Activated CD4-positive, CD25-positive, alpha-beta regulatory T cell (primary cell): ENCODE measurements around the gene GCNT1.
"Not testable (repeated sequence)": the region's sequence is repeated elsewhere in the genome, so short reads cannot be mapped to it uniquely, and the experiment has no call there.

Source experiments
- DNase-seq, 4 experiments: peaks; one replicate each; lab custom pipeline; 2025; lab: John Stamatoyannopoulos, UW

The GCNT1 gene

GRCh38 chr9:76490249-76490990 lies 31.4 kb downstream of the GCNT1 start:
- DNase-seq = no peak

GRCh38 chr9:76491056-76491455 lies 32.1 kb downstream of the GCNT1 start:
- DNase-seq = not testable (repeated sequence)

GRCh38 chr9:76493496-76493895 lies 34.5 kb downstream of the GCNT1 start:
- not testable (repeated sequence) for DNase-seq

- no peak for DNase-seq
Observed at GRCh38 chr9:76500061-76500460, 41.1 kb downstream of the GCNT1 start.

DNA sequence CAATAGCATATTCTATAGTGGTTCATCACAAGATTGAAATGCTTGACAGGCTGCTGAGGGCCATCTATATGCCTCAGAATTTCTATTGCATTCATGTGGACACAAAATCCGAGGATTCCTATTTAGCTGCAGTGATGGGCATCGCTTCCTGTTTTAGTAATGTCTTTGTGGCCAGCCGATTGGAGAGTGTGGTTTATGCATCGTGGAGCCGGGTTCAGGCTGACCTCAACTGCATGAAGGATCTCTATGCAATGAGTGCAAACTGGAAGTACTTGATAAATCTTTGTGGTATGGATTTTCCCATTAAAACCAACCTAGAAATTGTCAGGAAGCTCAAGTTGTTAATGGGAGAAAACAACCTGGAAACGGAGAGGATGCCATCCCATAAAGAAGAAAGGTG lies 43.8 kb downstream of the GCNT1 start:
- DNase-seq = no peak

- DNase-seq = no peak
Observed at GRCh38 chr9:76510041-76510440, 51.1 kb downstream of the GCNT1 start.

DNA sequence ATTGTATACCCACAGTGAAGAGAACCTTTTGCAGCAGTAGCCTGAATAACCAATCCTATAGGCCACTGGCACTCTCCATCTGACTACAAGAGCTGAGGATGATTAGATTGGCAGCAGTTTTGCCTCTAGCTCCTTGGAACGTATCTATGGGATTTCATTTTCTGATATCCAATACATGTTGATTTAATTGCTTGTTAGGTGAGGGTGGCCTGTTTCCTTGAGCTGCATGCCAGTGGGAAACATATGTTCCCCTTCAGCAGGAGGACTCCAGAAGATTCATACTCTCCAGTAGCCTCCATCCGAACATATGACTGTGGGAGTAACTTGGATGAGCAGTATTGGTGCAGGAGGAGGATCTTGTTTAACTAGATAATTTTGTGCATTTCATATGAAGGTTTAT lies 51.5 kb downstream of the GCNT1 start:
- no peak for DNase-seq

DNA sequence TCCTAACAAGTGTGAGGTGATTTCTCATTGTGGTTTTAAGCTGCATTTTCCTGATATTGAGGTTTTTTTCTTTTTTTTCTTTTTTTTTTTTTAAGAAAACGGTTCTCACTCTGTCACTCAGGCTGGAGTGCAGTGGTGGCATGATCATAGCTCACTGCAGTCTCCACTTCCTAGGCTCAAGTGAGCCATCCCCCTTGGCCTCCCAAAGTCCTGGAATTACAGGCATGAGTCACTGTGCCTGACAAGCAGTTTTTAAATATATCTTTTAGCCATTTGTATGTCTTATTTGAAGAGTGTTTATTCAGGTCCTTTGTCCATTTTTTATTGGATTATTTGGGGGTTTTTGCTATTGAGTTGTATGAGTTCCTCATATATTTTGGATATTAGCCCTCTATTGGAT lies 53.8 kb downstream of the GCNT1 start:
- no peak for DNase-seq

DNA sequence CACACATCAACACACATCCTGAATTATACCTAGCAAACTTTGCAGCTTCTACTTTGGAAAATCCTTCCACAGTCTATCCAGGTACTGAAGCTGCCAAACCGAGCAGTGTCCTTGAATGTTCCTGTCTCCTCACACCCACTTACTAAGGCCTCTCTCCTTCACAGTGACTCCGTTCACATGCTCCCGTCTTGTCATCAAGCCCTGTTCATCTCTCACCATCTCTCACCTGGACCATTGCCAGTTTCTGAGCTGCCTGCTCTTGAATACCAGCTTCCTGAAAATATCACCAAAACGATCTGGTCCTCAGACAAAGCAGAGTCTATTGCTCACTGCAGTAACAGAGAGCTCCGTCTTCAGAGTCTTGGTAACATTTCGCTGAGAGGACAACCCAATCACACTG lies 57.4 kb downstream of the GCNT1 start:
- DNase-seq = no peak

- no peak for DNase-seq
Observed at GRCh38 chr9:76516871-76517270, 57.9 kb downstream of the GCNT1 start.

DNA sequence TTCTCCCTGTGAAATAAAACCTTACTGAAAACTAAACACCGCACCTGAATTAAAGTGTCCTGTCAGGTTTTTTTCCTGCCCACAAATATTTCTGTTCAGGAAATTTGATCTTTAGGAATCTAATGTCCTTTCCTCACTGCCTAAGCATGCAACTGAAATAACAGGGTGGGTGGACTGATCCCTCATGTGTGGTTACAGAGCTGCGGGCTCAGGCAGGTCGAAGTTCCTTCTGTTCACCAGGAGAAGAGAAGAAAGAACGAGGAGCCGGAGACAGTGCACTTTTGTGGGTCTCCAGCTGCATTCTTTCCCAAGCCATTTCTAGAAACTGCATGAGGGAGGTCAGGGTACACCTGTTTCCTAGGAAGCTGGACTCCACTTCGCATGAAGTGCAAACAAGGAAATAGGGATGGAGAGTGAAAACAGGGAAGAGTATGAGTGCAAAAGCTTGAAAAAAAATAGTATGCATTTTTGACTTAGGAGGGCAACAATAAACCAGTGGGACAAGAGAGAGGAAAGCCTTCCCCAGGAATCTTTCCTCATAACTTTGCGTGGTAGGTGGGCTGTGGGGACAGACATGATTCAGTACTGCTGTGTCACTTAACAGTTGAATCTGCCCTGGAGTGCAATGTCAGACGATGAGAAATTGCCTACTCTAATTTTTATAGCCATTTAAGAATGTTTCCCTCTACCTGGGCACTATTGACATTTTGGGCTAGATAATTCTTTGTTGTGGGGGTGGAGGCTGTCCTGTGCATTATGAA lies 60.3 kb downstream of the GCNT1 start:
- DNase-seq = no peak

DNA sequence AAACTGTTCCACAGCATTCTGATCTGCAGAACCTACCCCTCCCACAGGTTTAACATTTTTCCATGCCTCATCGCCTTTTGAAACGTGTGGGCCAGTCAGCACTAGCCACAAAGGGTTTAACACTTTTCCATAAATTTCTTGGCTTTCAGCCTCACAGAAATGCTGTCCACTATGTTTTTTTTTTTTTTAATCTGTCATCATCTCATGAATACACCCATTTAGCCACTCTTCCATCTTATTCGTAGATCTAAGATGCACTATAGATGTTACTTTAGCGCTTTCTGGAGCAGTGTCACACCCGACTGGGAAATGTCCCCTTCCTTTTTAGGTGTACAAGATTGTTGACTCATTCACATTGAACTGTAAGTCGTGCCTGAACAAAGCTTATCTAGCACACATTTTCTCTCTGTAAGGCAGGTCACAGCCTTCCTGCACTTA lies 62.3 kb downstream of the GCNT1 start:
- DNase-seq = no peak

DNA sequence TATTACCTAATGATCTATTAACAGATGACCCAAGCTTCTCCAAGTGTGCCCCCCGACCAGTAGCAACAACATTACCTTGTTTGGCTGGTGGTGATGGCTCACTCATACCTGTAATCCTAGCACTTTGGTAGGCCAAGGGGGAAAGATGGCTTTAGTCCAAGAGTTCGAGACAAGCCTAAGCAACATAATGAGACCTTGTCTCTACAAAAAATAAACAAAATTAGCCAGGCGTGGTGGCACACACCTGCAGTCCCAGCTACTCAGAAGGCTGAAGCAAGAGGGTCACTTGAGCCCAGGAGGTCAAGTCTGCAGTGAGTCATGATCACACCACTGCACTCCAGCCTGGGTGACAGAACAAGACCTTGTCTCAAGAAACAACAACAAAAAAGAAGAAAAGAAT lies 62.9 kb downstream of the GCNT1 start:
- DNase-seq = no peak

- not testable (repeated sequence) for DNase-seq
Observed at GRCh38 chr9:76523617-76524200, 64.7 kb downstream of the GCNT1 start.

DNA sequence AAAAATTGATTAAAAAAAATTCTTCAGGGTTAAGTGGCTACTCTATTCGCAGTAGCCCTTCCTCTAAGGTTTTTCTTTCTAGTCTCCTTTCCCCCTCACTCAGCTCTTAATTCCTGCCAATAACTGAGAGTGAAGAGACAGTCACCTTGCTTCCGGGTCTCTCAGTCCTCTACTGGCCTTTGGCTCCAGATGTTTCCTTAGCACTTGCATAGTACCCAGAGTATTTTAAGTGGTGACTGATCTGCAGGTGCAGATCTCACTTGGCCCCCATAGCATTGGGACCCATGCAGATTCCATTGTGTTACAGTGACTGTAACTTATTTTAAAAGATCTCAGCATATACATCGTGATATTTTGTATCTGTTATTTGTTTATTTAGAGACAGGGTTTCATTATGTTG lies 66.2 kb downstream of the GCNT1 start:
- no peak for DNase-seq

DNA sequence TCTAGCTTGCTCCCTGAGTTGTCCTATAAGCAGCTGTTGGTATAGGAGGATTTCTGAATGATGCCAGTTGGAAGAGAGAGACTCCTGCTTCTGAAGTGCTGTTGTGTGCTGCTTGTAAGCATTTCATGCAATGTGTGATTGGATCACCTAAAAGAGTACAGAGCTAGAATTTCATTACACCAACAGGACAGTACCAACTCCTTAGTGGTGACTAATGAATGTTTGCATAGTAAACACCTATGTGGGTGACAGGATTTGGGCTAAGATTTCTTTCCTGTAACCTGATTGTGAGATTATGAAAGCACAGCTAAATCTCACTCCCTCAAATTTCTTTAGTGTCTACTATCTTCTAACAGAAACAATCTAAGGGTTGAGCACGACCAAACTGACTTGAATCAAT lies 67.0 kb downstream of the GCNT1 start:
- DNase-seq = no peak

DNA sequence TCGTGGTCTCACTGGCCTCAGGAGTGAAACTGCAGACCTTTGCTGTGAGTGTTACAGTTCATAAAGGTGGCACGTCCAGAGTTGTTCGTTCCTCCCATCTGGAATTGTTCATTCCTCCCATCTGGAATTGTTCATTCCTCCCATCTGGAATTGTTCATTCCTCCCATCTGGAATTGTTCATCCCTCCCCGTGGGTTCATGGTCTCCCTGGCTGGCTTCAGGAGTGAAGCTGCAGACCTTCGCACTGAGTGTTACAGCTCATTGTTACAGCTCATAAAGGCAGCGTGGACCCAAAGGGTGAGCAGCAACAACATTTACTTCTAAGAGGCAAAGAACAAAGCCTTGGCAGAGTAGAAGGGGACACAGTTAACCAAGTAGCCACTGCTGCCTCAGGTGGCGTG lies 69.1 kb downstream of the GCNT1 start:
- no peak for DNase-seq

DNA sequence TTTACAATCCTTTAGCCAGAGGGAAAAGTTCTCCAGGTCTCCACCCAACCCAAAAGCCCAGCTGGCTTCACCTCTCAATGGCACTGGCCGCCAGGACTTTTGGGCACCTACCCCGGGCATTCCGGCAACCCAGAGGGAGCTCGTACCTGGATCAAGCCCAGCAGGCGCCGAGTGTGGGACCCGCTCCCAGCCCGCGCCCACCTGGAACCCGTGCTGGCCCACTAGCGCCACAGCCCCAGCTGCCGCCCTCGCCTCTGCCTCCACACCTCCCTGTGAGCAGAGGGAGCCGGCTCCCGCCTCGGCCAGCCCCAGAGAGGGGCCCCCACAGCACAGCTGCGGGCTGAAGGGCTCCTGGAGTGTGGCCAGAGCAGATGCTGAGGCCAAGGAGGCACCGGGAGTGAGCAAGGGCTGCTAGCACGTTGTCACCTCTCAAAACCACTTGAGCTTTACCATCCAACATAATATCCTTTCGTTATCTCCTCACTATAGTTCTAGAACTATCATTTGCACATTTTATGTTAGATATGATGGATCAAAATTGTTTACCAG lies 69.7 kb downstream of the GCNT1 start:
- DNase-seq = no peak

DNA sequence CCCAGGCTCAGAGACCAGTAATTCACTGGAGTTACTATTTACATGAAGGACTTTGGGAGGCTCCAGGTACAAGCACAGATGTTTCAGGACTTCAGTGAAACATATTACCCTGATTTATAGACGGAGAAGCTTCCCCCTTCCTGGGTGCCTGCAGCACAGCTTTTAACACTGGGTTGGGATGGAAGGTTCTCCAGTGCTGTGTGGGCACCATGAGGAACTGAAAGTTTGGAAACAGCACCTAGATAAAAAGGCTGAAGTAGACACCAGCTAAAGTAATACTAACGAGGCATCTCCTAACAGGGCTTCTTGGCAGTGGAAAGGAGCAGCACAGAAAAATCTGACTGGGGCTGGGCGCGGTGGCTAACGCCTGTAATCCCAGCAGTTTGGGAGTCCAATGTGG lies 70.7 kb downstream of the GCNT1 start:
- DNase-seq = no peak

GRCh38 chr9:76530458-76531110 lies 71.6 kb downstream of the GCNT1 start:
- no peak for DNase-seq

DNA sequence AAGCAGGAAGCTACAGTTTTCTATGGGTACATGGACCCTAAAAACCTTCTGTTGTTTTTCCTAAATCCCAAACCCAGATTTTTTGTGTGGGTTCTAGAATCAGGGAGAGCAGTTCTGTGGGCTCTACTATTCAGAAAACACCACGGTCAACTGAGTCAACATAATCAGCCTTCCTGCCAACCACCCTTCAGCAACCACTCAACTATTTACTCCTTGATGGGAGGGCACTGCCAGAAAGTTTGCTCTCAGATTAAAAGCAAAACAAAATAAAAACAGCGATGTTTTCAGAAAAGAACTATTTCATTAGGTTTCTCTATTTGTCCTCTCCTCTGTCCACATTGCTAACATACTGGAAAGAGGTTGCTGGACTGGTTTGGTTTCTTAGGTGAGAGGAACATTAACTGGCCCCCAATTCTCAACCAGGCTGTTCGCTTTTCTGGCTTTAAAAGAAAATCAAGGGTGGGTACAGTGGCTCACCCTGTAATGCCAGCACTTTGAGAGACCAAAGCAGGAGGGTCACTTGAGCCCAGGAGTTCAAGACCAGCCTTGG lies 72.3 kb downstream of the GCNT1 start:
- DNase-seq = no peak

- DNase-seq = not testable (repeated sequence)
Observed at GRCh38 chr9:76532877-76533276, 73.9 kb downstream of the GCNT1 start.
